Endothelial cell (in vitro differentiated cells): ENCODE measurements around the gene NATD1. TPM values are rescaled to one million over a fixed set of nuclear protein-coding genes. Genes with fewer than 3 reads are reported as not detected.

Source experiments
- DNase-seq: peaks from one replicate; pipeline ENCODE4 v3.0.0; 2021; ENCODE audit warnings: low spot score
- H3K27ac Mint-ChIP-seq: one replicate; pipeline ENCODE4 v1.8.0; 2021; ENCODE audit warnings: mixed read lengths, inconsistent platforms; ENCODE audit not compliant: unreplicated experiment
- H3K27me3 Mint-ChIP-seq: one replicate; pipeline ENCODE4 v1.8.0; 2021; ENCODE audit warnings: mild to moderate bottlenecking, moderate library complexity, mixed read lengths, inconsistent platforms; ENCODE audit not compliant: unreplicated experiment
- H3K36me3 Mint-ChIP-seq: one replicate; pipeline ENCODE4 v1.8.0; 2021; ENCODE audit warnings: mild to moderate bottlenecking, low read depth, mixed read lengths, inconsistent platforms; ENCODE audit not compliant: unreplicated experiment
- H3K4me1 Mint-ChIP-seq: one replicate; pipeline ENCODE4 v1.8.0; 2021; ENCODE audit warnings: mild to moderate bottlenecking, mixed read lengths, inconsistent platforms; ENCODE audit not compliant: unreplicated experiment
- H3K4me3 Mint-ChIP-seq: one replicate; pipeline ENCODE4 v1.8.0; 2021; ENCODE audit warnings: mild to moderate bottlenecking, mixed read lengths, inconsistent platforms; ENCODE audit not compliant: unreplicated experiment
- H3K9me3 Mint-ChIP-seq: one replicate; pipeline ENCODE4 v1.8.0; 2021; ENCODE audit warnings: mixed read lengths, inconsistent platforms; ENCODE audit not compliant: unreplicated experiment
- total RNA-seq: library from RNA; stranded (reverse); fragmentation: NEBNext Ultra II Directional; extraction: Animal tissue kit (Norgen Biotek cat#: 25700); gene quantifications from one replicate; pipeline ENCODE4 v1.2.1, GENCODE V29; 2021; ENCODE audit not compliant: unreplicated experiment
- TF ChIP-seq, protein P1 (sequence below): fragments of 200-600 bp; sonication (generic); IDR thresholded peaks from one replicate; pipeline ENCODE4 v1.5.0; 2021; ENCODE audit warnings: antibody characterized with exemption; ENCODE audit not compliant: unreplicated experiment

The NATD1 gene
- total RNA-seq, 1 donor from 2014 or later, result 30.3 TPM

DNA sequence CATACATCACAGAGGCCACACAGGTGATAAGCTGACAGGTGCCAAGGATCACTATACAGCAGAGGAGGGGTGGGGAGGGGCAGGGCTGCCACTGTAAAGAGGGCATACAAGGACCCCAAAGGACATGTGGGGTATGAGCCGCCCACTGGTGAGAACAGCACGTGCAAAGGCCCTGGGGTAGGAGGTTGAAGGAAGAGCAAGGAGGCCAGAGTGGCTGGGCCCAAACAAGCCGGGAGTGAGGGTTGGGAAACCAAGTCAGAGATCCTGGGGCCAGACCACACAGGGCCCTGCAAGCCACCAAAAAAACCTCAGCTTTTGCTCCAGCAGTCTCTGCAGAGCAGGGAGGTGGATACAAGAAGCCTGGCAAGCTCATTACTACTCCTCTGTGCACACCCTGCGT lies 6.5 kb downstream of the NATD1 start:
- H3K36me3 Mint-ChIP-seq, result peaks cover 6% of the 10 kb centered on the region
- no peak for DNase-seq
- H3K27me3 Mint-ChIP-seq, result peaks cover 28% of the 10 kb centered on the region
- H3K9me3 Mint-ChIP-seq, result no peaks in the 10 kb centered on the region
- H3K27ac Mint-ChIP-seq, result no peak overlapping the region
- H3K4me1 Mint-ChIP-seq, result peaks cover 4% of the 10 kb centered on the region
- H3K4me3 Mint-ChIP-seq, result no peak overlapping the region
- TF ChIP-seq, protein P1, sequence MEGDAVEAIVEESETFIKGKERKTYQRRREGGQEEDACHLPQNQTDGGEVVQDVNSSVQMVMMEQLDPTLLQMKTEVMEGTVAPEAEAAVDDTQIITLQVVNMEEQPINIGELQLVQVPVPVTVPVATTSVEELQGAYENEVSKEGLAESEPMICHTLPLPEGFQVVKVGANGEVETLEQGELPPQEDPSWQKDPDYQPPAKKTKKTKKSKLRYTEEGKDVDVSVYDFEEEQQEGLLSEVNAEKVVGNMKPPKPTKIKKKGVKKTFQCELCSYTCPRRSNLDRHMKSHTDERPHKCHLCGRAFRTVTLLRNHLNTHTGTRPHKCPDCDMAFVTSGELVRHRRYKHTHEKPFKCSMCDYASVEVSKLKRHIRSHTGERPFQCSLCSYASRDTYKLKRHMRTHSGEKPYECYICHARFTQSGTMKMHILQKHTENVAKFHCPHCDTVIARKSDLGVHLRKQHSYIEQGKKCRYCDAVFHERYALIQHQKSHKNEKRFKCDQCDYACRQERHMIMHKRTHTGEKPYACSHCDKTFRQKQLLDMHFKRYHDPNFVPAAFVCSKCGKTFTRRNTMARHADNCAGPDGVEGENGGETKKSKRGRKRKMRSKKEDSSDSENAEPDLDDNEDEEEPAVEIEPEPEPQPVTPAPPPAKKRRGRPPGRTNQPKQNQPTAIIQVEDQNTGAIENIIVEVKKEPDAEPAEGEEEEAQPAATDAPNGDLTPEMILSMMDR, result no peak

DNA sequence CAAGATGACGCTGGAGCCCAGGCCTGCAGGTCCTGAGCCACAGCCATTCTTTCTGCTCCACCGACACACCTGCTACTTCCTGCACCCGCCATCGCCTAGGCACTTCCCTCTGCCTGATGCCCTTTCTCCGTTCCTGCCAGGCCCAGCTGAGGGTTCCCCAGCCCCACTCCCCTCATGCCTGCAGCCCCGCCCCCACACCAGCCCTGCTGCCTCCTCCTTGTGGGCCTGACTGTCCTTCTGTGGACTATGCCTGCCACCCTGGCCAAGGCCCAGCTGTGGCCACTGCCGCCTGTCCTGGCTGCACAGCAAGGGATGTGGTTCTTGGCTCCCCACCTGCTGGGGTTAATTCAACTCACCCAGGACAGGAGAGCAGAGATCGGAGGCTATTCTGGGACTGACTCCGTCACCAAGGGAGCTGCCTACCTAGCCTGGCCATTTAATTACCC lies 7.5 kb downstream of the NATD1 start:
- peaks cover 4% of the 10 kb centered on the region for H3K4me1 Mint-ChIP-seq
- H3K9me3 Mint-ChIP-seq, result no peaks in the 10 kb centered on the region
- H3K27me3 Mint-ChIP-seq, result peaks cover 27% of the 10 kb centered on the region
- no peak overlapping the region for H3K4me3 Mint-ChIP-seq
- DNase-seq, result no peak
- TF ChIP-seq, protein P1, result no peak
- peaks cover 6% of the 10 kb centered on the region for H3K36me3 Mint-ChIP-seq
- no peak overlapping the region for H3K27ac Mint-ChIP-seq

DNA sequence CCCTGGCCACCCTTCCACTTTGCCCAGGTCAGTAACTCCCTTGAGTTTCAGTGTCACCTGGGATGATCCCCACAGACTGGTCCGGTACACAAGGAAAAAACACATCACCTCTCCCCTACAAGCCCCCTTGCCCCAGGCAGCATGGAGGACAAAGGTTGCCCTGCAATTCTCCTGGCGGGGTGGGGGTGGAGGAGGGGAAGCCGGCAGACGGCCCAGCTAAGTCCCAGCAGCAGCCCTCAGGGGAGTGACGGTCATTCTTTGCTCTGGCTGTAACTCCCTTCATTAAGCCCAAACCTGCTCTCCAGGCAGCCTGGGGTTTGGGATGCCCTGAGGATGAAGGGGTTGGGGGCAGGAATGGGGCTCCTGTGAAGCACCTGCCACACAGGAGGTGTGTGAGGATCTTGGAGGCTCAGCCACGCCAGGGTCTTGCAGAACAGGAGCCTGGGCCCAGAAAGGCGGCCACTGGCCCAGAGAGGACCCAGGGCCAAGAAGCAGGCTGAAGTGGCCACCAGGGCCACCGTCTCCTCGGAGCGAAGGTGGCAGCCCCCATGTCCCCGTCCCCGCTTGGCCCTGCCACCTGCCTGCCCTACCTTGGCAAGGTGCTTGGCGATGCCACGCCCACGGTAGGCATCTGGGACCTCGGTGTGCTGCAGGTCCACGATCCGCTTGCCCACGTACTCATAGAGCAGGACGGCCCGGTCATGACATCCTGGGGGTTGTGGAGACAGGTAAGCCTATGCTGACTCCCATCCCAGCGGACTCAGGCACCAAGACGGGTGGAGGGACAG lies 9.5 kb downstream of the NATD1 start:
- Mint-ChIP-seq H3K27ac (no peak overlapping the region), H3K27me3 (peaks cover 15% of the 10 kb centered on the region), H3K4me1 (no peaks in the 10 kb centered on the region), H3K4me3 (no peak overlapping the region), H3K36me3 (no peaks in the 10 kb centered on the region), H3K9me3 (no peaks in the 10 kb centered on the region)
- TF ChIP-seq, protein P1, result no peak
- no peak for DNase-seq

DNA sequence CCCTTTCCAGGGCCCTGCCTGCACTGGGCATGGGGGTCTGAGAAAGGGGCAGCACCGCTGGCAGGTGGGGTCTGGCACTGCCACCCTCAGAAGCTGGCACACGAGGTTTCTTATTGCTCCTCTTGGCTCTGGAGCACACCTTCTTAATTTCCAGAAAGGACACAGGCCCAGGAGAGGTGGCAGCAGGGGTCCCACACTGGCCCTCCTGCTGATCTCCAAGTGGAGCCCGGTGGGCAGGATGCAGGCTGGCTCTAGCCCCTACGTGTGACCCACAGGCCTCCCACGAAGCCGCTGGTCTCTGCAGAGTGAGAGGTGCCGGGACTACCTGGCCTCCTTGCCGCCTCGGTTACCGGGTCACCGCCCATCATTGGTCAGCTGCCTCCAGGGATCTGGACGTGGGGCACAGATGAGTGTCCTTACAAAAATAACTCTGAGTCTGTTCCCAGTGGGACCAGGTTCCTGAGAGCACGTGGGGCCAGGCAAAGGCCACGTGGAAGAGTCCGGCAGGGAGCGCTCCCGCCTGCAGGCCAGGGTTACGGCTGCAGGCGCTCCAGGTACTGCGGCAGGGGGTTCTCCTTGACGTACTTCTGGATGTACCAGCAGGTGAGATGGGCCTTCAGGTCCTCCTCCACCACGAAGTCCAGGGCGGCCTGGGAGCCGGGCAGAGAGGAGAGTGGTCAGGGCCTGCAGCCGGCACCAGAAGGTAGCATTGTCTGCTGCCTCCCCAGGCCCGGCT lies 10.3 kb downstream of the NATD1 start:
- DNase-seq, result no peak
- TF ChIP-seq, protein P1, result no peak
- Mint-ChIP-seq H3K27ac (no peak overlapping the region), H3K36me3 (no peaks in the 10 kb centered on the region), H3K4me1 (no peaks in the 10 kb centered on the region), H3K9me3 (no peaks in the 10 kb centered on the region), H3K27me3 (peaks cover 15% of the 10 kb centered on the region), H3K4me3 (no peak overlapping the region)
